Caco-2 (cell line): ENCODE measurements around the gene OR11H1. TPM values are rescaled to one million over a fixed set of nuclear protein-coding genes. Genes with fewer than 3 reads are reported as not detected.
"Not testable (repeated sequence)": the region's sequence is repeated elsewhere in the genome, so short reads cannot be mapped to it uniquely, and the experiment has no call there.

ENCODE experiments used
- Bru-seq: library from RNA; stranded (reverse); fragments of 400-500 nt; gene quantifications from one replicate; lab custom pipeline; 2021; lab: Mats Ljungman, UMichigan
- BruChase-seq, 2 experiments: library from RNA; stranded (reverse); fragments of 400-500 nt; gene quantifications; one replicate each; lab custom pipeline; 2021; lab: Mats Ljungman, UMichigan
- BruUV-seq: library from RNA; stranded (reverse); fragments of 400-500 nt; replicated peaks from 2 replicates; lab custom pipeline; 2021; lab: Mats Ljungman, UMichigan
- CTCF ChIA-PET: fragments of 300-600 bp; sonication (Branson Sonifier 250); formaldehyde crosslinking; loops from one replicate; lab custom pipeline; 2022; ENCODE audit warnings: antibody characterized with exemption; lab: Charles Lee
- POLR2A ChIA-PET: fragments of 300-600 bp; sonication (Branson Sonifier 250); formaldehyde crosslinking; loops from one replicate; lab custom pipeline; 2022; ENCODE audit warnings: antibody characterized with exemption; lab: Charles Lee
- DNase-seq, 2 experiments: peaks; one replicate each; pipeline versions ENCODE4 v3.0.0 to v3.0.0-alpha.2; 2020 to 2022
- H3K27me3 ChIP-seq: replicated peaks from 2 replicates; pipeline ENCODE4 v1.6.0; 2011; ENCODE audit warnings: low read length; ENCODE audit not compliant: control insufficient read depth, insufficient read depth
- H3K36me3 ChIP-seq: 2 replicates; pipeline ENCODE4 v1.5.1; 2011; ENCODE audit warnings: low read length; ENCODE audit not compliant: control insufficient read depth, insufficient read depth
- H3K4me1 ChIP-seq: fragments of 250-450 bp; sonication (Bioruptor Pico); 2 replicates; pipeline ENCODE4 v1.5.1; 2020; ENCODE audit warnings: mild to moderate bottlenecking
- H3K4me3 ChIP-seq: 2 replicates; pipeline ENCODE4 v1.5.1; 2011; ENCODE audit warnings: low read depth, mild to moderate bottlenecking, control low read depth, low read length
- H3K9me3 ChIP-seq: fragments of 250-450 bp; sonication (Bioruptor Pico); 2 replicates; pipeline ENCODE4 v1.5.1; 2020; ENCODE audit warnings: mild to moderate bottlenecking, moderate library complexity
- H3K27ac Mint-ChIP-seq: one replicate; pipeline ENCODE4 v1.8.0; 2022; ENCODE audit warnings: mixed read lengths; ENCODE audit not compliant: unreplicated experiment
- H3K27me3 Mint-ChIP-seq: one replicate; pipeline ENCODE4 v1.8.0; 2022; ENCODE audit warnings: mixed read lengths; ENCODE audit not compliant: insufficient read depth, unreplicated experiment
- H3K36me3 Mint-ChIP-seq: one replicate; pipeline ENCODE4 v1.8.0; 2022; ENCODE audit warnings: mild to moderate bottlenecking, mixed read lengths; ENCODE audit not compliant: insufficient read depth, unreplicated experiment
- H3K4me1 Mint-ChIP-seq: one replicate; pipeline ENCODE4 v1.8.0; 2022; ENCODE audit warnings: low read depth, mixed read lengths; ENCODE audit not compliant: unreplicated experiment
- H3K4me3 Mint-ChIP-seq: one replicate; pipeline ENCODE4 v1.8.0; 2022; ENCODE audit warnings: mild to moderate bottlenecking, moderate library complexity, mixed read lengths; ENCODE audit not compliant: unreplicated experiment
- H3K9me3 Mint-ChIP-seq: one replicate; pipeline ENCODE4 v1.8.0; 2022; ENCODE audit warnings: mixed read lengths; ENCODE audit not compliant: unreplicated experiment
- intact Hi-C: fragments of 100-400 bp; cut with micrococcal nuclease; formaldehyde crosslinking; loops from one replicate; pipeline ENCODE4 v1.10.0; 2022; ENCODE audit not compliant: unreplicated experiment
- long read RNA-seq: library from polyadenylated mRNA; stranded (forward); transcript quantifications from one replicate; pipeline ENCODE4 v2.0.0, GENCODE V29; 2022
- total RNA-seq: library from RNA; stranded (reverse); gene quantifications from 2 replicates; pipeline ENCODE4 v1.2.3, GENCODE V29; 2022

The OR11H1 gene
- not detected in 2 replicates for total RNA-seq
- not detected for Bru-seq, nascent RNA
- BruChase-seq, experiment 1, labeled RNA remaining after a 2-hour chase = not detected
- not detected for BruChase-seq, experiment 2, labeled RNA remaining after a 6-hour chase
- long read RNA-seq = 0 reads

- H3K4me3 ChIP-seq, H3K36me3 Mint-ChIP-seq, H3K4me1 Mint-ChIP-seq, CTCF ChIA-PET, H3K27me3 Mint-ChIP-seq, H3K9me3 ChIP-seq, H3K36me3 ChIP-seq, H3K27ac Mint-ChIP-seq, BruUV-seq, intact Hi-C loops, H3K9me3 Mint-ChIP-seq, H3K4me3 Mint-ChIP-seq, H3K4me1 ChIP-seq, H3K27me3 ChIP-seq, POLR2A ChIA-PET, DNase-seq: not testable (repeated sequence)
Observed at GRCh38 chr22:15527892-15528291, at the start of gene OR11H1. OR11H1 (plus strand) TSS chr22:15528192; CDS start chr22:15528192, 0 bp downstream.

GRCh38 chr22:15509967-15510366 is 18.0 kb upstream of the OR11H1 start:
- H3K36me3 Mint-ChIP-seq, POLR2A ChIA-PET, H3K4me3 Mint-ChIP-seq, DNase-seq, H3K27me3 Mint-ChIP-seq, intact Hi-C loops, H3K4me3 ChIP-seq, BruUV-seq, H3K9me3 Mint-ChIP-seq, H3K36me3 ChIP-seq, H3K4me1 Mint-ChIP-seq, H3K9me3 ChIP-seq, H3K4me1 ChIP-seq, CTCF ChIA-PET, H3K27me3 ChIP-seq, H3K27ac Mint-ChIP-seq: not testable (repeated sequence)

- H3K4me1 Mint-ChIP-seq, H3K27me3 ChIP-seq, H3K4me1 ChIP-seq, intact Hi-C loops, H3K4me3 ChIP-seq, H3K9me3 Mint-ChIP-seq, POLR2A ChIA-PET, BruUV-seq, DNase-seq, H3K9me3 ChIP-seq, H3K36me3 ChIP-seq, H3K27ac Mint-ChIP-seq, H3K4me3 Mint-ChIP-seq, H3K27me3 Mint-ChIP-seq, CTCF ChIA-PET, H3K36me3 Mint-ChIP-seq: not testable (repeated sequence)
Observed at GRCh38 chr22:15515896-15516295, 12.1 kb upstream of the OR11H1 start.

- H3K36me3 Mint-ChIP-seq, H3K4me1 Mint-ChIP-seq, H3K27ac Mint-ChIP-seq, H3K4me3 Mint-ChIP-seq, H3K9me3 Mint-ChIP-seq, intact Hi-C loops, H3K27me3 Mint-ChIP-seq, BruUV-seq, H3K9me3 ChIP-seq, POLR2A ChIA-PET, H3K4me1 ChIP-seq, H3K36me3 ChIP-seq, H3K27me3 ChIP-seq, CTCF ChIA-PET, H3K4me3 ChIP-seq, DNase-seq: not testable (repeated sequence)
Observed at GRCh38 chr22:15553767-15554166, 25.8 kb downstream of the OR11H1 start.

- CTCF ChIA-PET, H3K27ac Mint-ChIP-seq, H3K9me3 Mint-ChIP-seq, DNase-seq, intact Hi-C loops, H3K4me1 Mint-ChIP-seq, H3K36me3 Mint-ChIP-seq, H3K4me3 Mint-ChIP-seq, H3K27me3 Mint-ChIP-seq, POLR2A ChIA-PET, H3K4me3 ChIP-seq, H3K36me3 ChIP-seq, H3K9me3 ChIP-seq, H3K4me1 ChIP-seq, BruUV-seq, H3K27me3 ChIP-seq: not testable (repeated sequence)
Observed at GRCh38 chr22:15563461-15563860, 35.5 kb downstream of the OR11H1 start.

GRCh38 chr22:15565063-15565462 is 37.1 kb downstream of the OR11H1 start:
- H3K4me3 ChIP-seq, H3K9me3 ChIP-seq, H3K4me1 ChIP-seq, H3K4me1 Mint-ChIP-seq, BruUV-seq, POLR2A ChIA-PET, H3K36me3 ChIP-seq, CTCF ChIA-PET, H3K27ac Mint-ChIP-seq, H3K36me3 Mint-ChIP-seq, DNase-seq, H3K27me3 Mint-ChIP-seq, H3K27me3 ChIP-seq, H3K9me3 Mint-ChIP-seq, H3K4me3 Mint-ChIP-seq, intact Hi-C loops: not testable (repeated sequence)
